ENCODE results near the gene NDE1. TPM values are rescaled to one million over a fixed set of nuclear protein-coding genes. Genes with fewer than 3 reads are reported as not detected.
A peak's percentile ranks its signal among the peaks of the same experiment; 100 is the strongest.

NDE1 gene
- total and polyA plus RNA-seq, 2 of the 8 experiments (the other 6 are each of a cell fraction or from before 2014, with no cell fraction given) = 13.3 to 41.3 TPM

GRCh38 chr16:15649727-15650018, 372 bp upstream of the NDE1 start:
- H3K36me3 ChIP-seq (ENCODE audit: control insufficient read depth in 2 of 4, insufficient read depth in 4 of 4, low read length in 3 of 4) = no peaks in the 10 kb centered on the region
- no peaks in the 10 kb centered on the region for H3K9me3 ChIP-seq (ENCODE audit: insufficient read depth in 2 of 2, low read depth in 1 of 2, low read length in 1 of 2)
- no peak overlapping the region for H2BK5ac ChIP-seq (ENCODE audit: low read depth, low read length)
- H3K79me1 ChIP-seq (ENCODE audit: low read depth, low read length) = peaks cover 3% of the 10 kb centered on the region; the same call in 1 of the 2 replicates
- H3K23ac ChIP-seq (ENCODE audit: insufficient read length) = no peak overlapping the region
- H4K91ac ChIP-seq (replicated peaks; ENCODE audit: insufficient read length, low read length) = no peak overlapping the region
- FAIRE-seq (no peak), DNase-seq (ENCODE audit: low read depth in 1 of 2, low spot score in 2 of 2) (no peak)
- no peak overlapping the region for H3K27ac ChIP-seq (ENCODE audit: low read depth, low read length)
- H3K4me1 ChIP-seq (replicated peaks in 1 of 4; ENCODE audit: control insufficient read depth in 3 of 4, insufficient read depth in 4 of 4, low read length in 3 of 4) = peaks cover 0 to 3% (median 1%) of the 10 kb centered on the region in 4 experiments; a peak in 2 of 7 replicates
- H3K9ac ChIP-seq (replicated peaks in 1 of 4; ENCODE audit: extremely low read depth in 1 of 4, low read depth in 3 of 4, low read length in 3 of 4) = peak overlapping the region in 3 of 4 experiments; percentile 4 to 29 (median 15); a peak in 3 of 7 replicates
- no peak overlapping the region for H3K18ac ChIP-seq (ENCODE audit: extremely low read depth, low read length)
- H3K4me2 ChIP-seq (ENCODE audit: insufficient read depth in 1 of 2, low read depth in 2 of 2, low read length in 2 of 2) = peak overlapping the region; percentile 69 to 96
- H3K27me3 ChIP-seq (replicated peaks in 1 of 4; ENCODE audit: control insufficient read depth in 3 of 4, extremely low read depth in 1 of 4, insufficient read depth in 3 of 4, low read length in 3 of 4) = no peaks in the 10 kb centered on the region
- H4K20me1 ChIP-seq (replicated peaks in 1 of 2; ENCODE audit: control insufficient read depth in 1 of 2, insufficient read depth in 2 of 2, low read length in 2 of 2) = peaks cover 1 to 3% of the 10 kb centered on the region in 2 experiments
- POLR2A ChIA-PET (ENCODE audit: partially characterized antibody) = no interaction called here
- no peak overlapping the region for H3K56ac ChIP-seq (replicated peaks; ENCODE audit: insufficient read length, low read depth, low read length)
- peaks cover 6% of the 10 kb centered on the region for H3K23me2 ChIP-seq (ENCODE audit: low read depth, low read length)
- H3K79me2 ChIP-seq (ENCODE audit: control insufficient read depth in 1 of 2, insufficient read depth in 2 of 2, low read length in 2 of 2) = peaks cover 0 to 19% of the 10 kb centered on the region in 2 experiments; a peak in 3 of 4 replicates
- H3K4me3 ChIP-seq (ENCODE audit: extremely low read depth in 1 of 4, insufficient read depth in 2 of 4, low read depth in 3 of 4, low read length in 4 of 4) = peak overlapping the region; percentile 32 to 97 (median 84); a peak in 7 of 8 replicates
- no peak overlapping the region for H3K4ac ChIP-seq (replicated peaks; ENCODE audit: insufficient read length, low read depth, low read length)
- CTCF ChIA-PET (ENCODE audit: partially characterized antibody) = no interaction called here
- no peak overlapping the region for H2BK20ac ChIP-seq (ENCODE audit: low read length)
- H2AK5ac ChIP-seq (ENCODE audit: low read depth, low read length) = no peak overlapping the region
- no peak overlapping the region for H4K8ac ChIP-seq (ENCODE audit: extremely low read depth, insufficient read depth, low read length)
- TF ChIP-seq POLR2A (IDR thresholded peaks at IDR 0.05; ENCODE audit: control extremely low read depth in 1 of 2, low read depth in 2 of 2, low read length in 2 of 2) (peak in 1 of 2 experiments; percentile 42; a peak in 1 of 3 replicates), RXRA (IDR thresholded peaks at IDR 0.05; ENCODE audit: insufficient read depth, low read depth, low read length) (no peak)
- no peak overlapping the region for H3K14ac ChIP-seq (ENCODE audit: insufficient read length)
- no peak overlapping the region for H4K5ac ChIP-seq (ENCODE audit: insufficient read length, low read depth, low read length)
- H2BK15ac ChIP-seq (ENCODE audit: low read length) = no peak overlapping the region
- H2BK12ac ChIP-seq (ENCODE audit: low read depth, low read length) = no peak overlapping the region
- H2BK120ac ChIP-seq (replicated peaks; ENCODE audit: low read depth, low read length) = no peak overlapping the region
- 5% methylated on average over 14 of the region's 14 CpGs; no CpG with 5 or more reads in 1 of the 2 experiments for WGBS, 2 experiments (ENCODE audit: extremely low coverage in 1 of 2, insufficient coverage in 1 of 2, insufficient read length in 1 of 2, insufficient replicate concordance in 2 of 2, low coverage in 1 of 2, low lambda C conversion rate in 2 of 2, missing lambda C conversion rate in 1 of 2)
- peak overlapping the region; percentile 81 for H2AFZ ChIP-seq (ENCODE audit: low read length)

Measured in H1 (cell line).